ENCODE data around the gene ADIPOQ. TPM values are rescaled to one million over a fixed set of nuclear protein-coding genes. Genes with fewer than 3 reads are reported as not detected.

The ADIPOQ gene
- total and polyA plus RNA-seq, 4 experiments from 2014 or later, result not detected

- POLR2A ChIA-PET (ENCODE audit: partially characterized antibody), result interaction anchor here (0.6 to 5.0 kb wide), 11 partner anchors 20 to 256 kb away, joined by 3 to 71 read pairs (median 4); partner anchors contain the start of genes DNAJB11, EIF4A2, RFC4 and ST6GAL1
These were observed 16.0 kb upstream of the ADIPOQ start for GRCh38 chr3:186826410-186826975.

DNA sequence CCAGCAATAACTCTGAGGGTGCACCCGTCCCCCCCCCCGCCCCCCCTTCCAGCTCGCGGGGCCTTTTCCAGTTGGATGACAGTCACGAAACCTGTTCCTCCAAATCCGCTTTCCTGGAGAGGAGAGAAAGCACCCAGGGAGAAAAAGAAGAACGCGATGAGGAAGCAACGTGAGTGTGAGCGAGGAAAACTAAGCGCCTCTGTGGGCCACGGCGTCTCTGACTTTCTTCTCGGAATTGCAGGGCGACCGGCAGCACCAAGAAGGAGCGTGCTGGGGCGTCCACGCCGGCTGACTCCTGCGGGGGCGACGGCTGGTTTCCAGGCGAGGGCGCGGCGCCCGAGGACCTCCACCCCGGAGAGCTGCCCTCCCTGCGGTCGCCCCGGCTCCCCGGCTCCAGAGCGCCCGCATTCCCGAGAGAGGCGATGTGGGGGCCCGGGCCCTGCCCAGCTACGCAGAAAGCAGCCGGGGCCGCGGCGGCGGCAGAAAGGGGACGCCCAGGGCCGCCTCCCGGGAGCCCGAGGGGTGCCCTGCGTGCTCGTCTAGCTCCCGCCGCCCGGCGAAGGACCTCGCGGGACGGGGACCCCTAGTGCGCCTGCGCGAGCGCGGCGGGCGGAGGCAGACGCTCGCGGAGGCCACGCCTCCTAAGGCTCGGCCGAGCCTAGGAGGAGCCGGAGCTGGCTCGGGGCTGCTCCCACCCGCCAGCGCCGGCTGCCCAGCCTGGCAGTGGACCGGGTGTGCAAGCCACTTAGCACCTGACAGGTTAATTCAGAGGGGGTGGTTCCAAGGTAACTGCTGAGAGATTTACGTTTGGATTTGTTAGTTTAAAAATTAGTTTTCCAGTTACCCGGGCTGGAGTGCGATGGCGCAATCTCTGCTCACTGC is 15.3 kb upstream of the ADIPOQ start:
- Histone ChIP-seq H3K4me3 (ENCODE audit: low read length in 2 of 2) (peak overlapping the region in 1 of 2 donors; percentile 65), H3K9me3 (ENCODE audit: control insufficient read depth in 1 of 2, low read length in 2 of 2) (no peaks in the 10 kb centered on the region), H3K4me1 (ENCODE audit: insufficient read depth, low read length) (peaks cover 25% of the 10 kb centered on the region), H3K27ac (ENCODE audit: low read depth, low read length) (peak overlapping the region; percentile 47), H3K36me3 (ENCODE audit: insufficient read depth, low read length) (no peaks in the 10 kb centered on the region), H3K27me3 (ENCODE audit: insufficient read depth, low read length) (peaks cover 21% of the 10 kb centered on the region)
- Mint-ChIP-seq H3K4me3 (peak overlapping the region; percentile 65 to 93 (median 78)), H3K36me3 (no peaks in the 10 kb centered on the region), H3K27me3 (peaks cover 30 to 38% of the 10 kb centered on the region in 2 donors), H3K27ac (peak overlapping the region in 2 of 7 donors; percentile 18 to 28), H3K9me3 (peaks cover 0 to 3% (median 0%) of the 10 kb centered on the region in 8 donors), H3K4me1 (peaks cover 5 to 16% (median 12%) of the 10 kb centered on the region in 4 donors)
- CTCF ChIA-PET (ENCODE audit: partially characterized antibody), result interaction anchor here (0.8 to 2.2 kb wide), 8 partner anchors 22 to 884 kb away, joined by 4 to 17 read pairs (median 8); partner anchors contain the start of genes EIF4A2, RPL39L and ST6GAL1
- DNase-seq, result peak; percentile 81 to 89 (median 87)
- intact Hi-C loops (cut with micrococcal nuclease), result loop anchor here (1.0 to 5.0 kb wide), 4 partner anchors 21 to 570 kb away; partner anchors contain the start of genes EIF4A2, RFC4 and RPL39L
- POLR2A ChIA-PET (ENCODE audit: partially characterized antibody), result interaction anchor here (0.6 to 5.0 kb wide), 15 partner anchors 20 to 308 kb away, joined by 3 to 71 read pairs (median 4); partner anchors contain the start of genes DNAJB11, EIF4A2, RFC4 and ST6GAL1

More at GRCh38 chr3:186826410-186826975, 16.0 kb upstream of the ADIPOQ start:
- H3K9me3 Mint-ChIP-seq, result peaks cover 0 to 3% (median 0%) of the 10 kb centered on the region in 8 donors
- H3K27ac Mint-ChIP-seq, result peak overlapping the region in 2 of 7 donors; percentile 28 to 31
- intact Hi-C loops (cut with micrococcal nuclease), result loop anchor here (5.0 kb wide), 2 partner anchors 311 to 569 kb away; partner anchors contain the start of gene RPL39L
- Histone ChIP-seq H3K27ac (ENCODE audit: low read depth, low read length) (no peak overlapping the region), H3K9me3 (ENCODE audit: control insufficient read depth in 1 of 2, low read length in 2 of 2) (no peaks in the 10 kb centered on the region), H3K4me1 (ENCODE audit: insufficient read depth, low read length) (peaks cover 25% of the 10 kb centered on the region), H3K4me3 (ENCODE audit: low read length in 2 of 2) (peak overlapping the region in 1 of 2 donors; percentile 11), H3K36me3 (ENCODE audit: insufficient read depth, low read length) (no peaks in the 10 kb centered on the region), H3K27me3 (ENCODE audit: insufficient read depth, low read length) (peaks cover 21% of the 10 kb centered on the region)
- no peaks in the 10 kb centered on the region for H3K36me3 Mint-ChIP-seq
- peaks cover 5 to 16% (median 12%) of the 10 kb centered on the region in 4 donors for H3K4me1 Mint-ChIP-seq
- DNase-seq, result peak in 1 of 5 donors; percentile 43
- CTCF ChIA-PET (ENCODE audit: partially characterized antibody), result interaction anchor here (2.1 to 9.8 kb wide), 3 partner anchors 105 to 213 kb away, joined by 8 to 278 read pairs (median 17); partner anchors contain the start of genes AHSG and ST6GAL1
- peaks cover 26 to 31% of the 10 kb centered on the region in 2 donors for H3K27me3 Mint-ChIP-seq
- peak overlapping the region; percentile 44 to 93 (median 72) for H3K4me3 Mint-ChIP-seq

DNA sequence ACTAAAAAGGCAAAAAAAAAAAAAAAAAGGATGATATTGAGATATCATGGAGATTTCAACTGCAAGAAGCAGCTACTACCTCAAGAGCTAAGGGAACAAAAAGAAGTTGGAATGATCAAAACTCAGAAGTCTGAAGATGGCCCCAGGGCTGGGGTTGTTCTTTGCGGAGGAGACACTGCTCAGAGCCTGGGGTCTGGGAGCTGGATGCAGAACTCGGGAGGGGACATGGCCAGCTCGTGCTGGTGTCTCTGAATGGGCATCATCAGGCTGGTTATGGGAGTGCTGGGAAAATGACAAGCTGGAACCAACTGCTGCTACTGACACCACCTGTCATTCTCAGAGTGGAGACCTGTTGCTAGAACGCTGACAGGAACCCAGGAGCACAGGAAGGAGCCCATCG is 14.2 kb upstream of the ADIPOQ start:
- peaks cover 30 to 39% of the 10 kb centered on the region in 2 donors for H3K27me3 Mint-ChIP-seq
- H3K36me3 Mint-ChIP-seq, result no peaks in the 10 kb centered on the region
- ChIA-PET POLR2A (ENCODE audit: partially characterized antibody) (interaction anchor here (1.0 to 5.0 kb wide), 6 partner anchors 22 to 268 kb away, joined by 3 to 71 read pairs (median 8); partner anchors contain the start of genes EIF4A2, RFC4 and ST6GAL1), CTCF (ENCODE audit: partially characterized antibody) (interaction anchor here (1.4 to 2.2 kb wide), 5 partner anchors 103 to 885 kb away, joined by 8 to 17 read pairs (median 11); partner anchors contain the start of gene ST6GAL1)
- no peak for DNase-seq
- H3K27me3 ChIP-seq (ENCODE audit: insufficient read depth, low read length), result peaks cover 28% of the 10 kb centered on the region
- H3K27ac ChIP-seq (ENCODE audit: low read depth, low read length), result no peak overlapping the region
- H3K4me3 Mint-ChIP-seq, result peak overlapping the region in 6 of 8 donors; percentile 15 to 65 (median 30)
- no peak overlapping the region for H3K4me3 ChIP-seq (ENCODE audit: low read length in 2 of 2)
- H3K36me3 ChIP-seq (ENCODE audit: insufficient read depth, low read length), result no peaks in the 10 kb centered on the region
- intact Hi-C loops (cut with micrococcal nuclease), result loop anchor here (5.0 kb wide), 2 partner anchors 309 to 571 kb away; partner anchors contain the start of gene RPL39L
- peaks cover 25% of the 10 kb centered on the region for H3K4me1 ChIP-seq (ENCODE audit: insufficient read depth, low read length)
- H3K4me1 Mint-ChIP-seq, result peaks cover 5 to 16% (median 12%) of the 10 kb centered on the region in 4 donors
- H3K27ac Mint-ChIP-seq, result peak overlapping the region in 2 of 7 donors; percentile 59 to 61
- peaks cover 0 to 3% (median 0%) of the 10 kb centered on the region in 8 donors for H3K9me3 Mint-ChIP-seq
- no peaks in the 10 kb centered on the region for H3K9me3 ChIP-seq (ENCODE audit: control insufficient read depth in 1 of 2, low read length in 2 of 2)

GRCh38 chr3:186831798-186832197 is 10.7 kb upstream of the ADIPOQ start:
- no peak overlapping the region for H3K4me3 Mint-ChIP-seq
- peaks cover 11% of the 10 kb centered on the region for H3K4me1 ChIP-seq (ENCODE audit: insufficient read depth, low read length)
- no peaks in the 10 kb centered on the region for H3K36me3 Mint-ChIP-seq
- peaks cover 28% of the 10 kb centered on the region for H3K27me3 ChIP-seq (ENCODE audit: insufficient read depth, low read length)
- no peak for DNase-seq
- peaks cover 29 to 32% of the 10 kb centered on the region in 2 donors for H3K27me3 Mint-ChIP-seq
- no peaks in the 10 kb centered on the region for H3K9me3 ChIP-seq (ENCODE audit: control insufficient read depth in 1 of 2, low read length in 2 of 2)
- ChIA-PET POLR2A (ENCODE audit: partially characterized antibody) (no interaction called here), CTCF (ENCODE audit: partially characterized antibody) (interaction anchor here (0.9 kb wide), 1 partner anchor 10 kb away, joined by 3 read pairs; no protein-coding TSS in a partner anchor)
- no peak overlapping the region for H3K4me3 ChIP-seq (ENCODE audit: low read length in 2 of 2)
- H3K27ac ChIP-seq (ENCODE audit: low read depth, low read length), result no peak overlapping the region
- intact Hi-C loops (cut with micrococcal nuclease), result no loop called here
- H3K9me3 Mint-ChIP-seq, result peaks cover 0 to 6% (median 0%) of the 10 kb centered on the region in 8 donors
- no peak overlapping the region for H3K27ac Mint-ChIP-seq
- H3K4me1 Mint-ChIP-seq, result peaks cover 0 to 4% (median 0%) of the 10 kb centered on the region in 4 donors
- no peaks in the 10 kb centered on the region for H3K36me3 ChIP-seq (ENCODE audit: insufficient read depth, low read length)

DNA sequence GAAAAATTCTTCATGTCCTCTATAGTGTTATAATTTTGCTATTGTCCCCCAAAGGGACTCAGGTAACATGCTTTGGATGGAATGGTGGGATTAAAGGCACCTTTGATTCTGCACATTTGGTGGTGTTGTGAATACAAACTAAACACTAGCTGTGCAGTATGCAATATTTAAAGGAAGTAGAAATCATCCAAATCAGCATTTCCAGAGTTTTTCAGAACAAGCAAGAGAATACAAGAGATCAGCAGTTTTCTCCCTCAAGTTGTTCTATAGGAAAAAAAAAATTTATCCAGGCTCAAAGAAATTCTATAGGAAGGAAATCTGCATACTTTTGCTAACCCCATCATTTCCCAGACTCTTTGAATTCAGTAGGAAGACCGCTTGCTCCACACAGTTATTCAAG is 10.2 kb upstream of the ADIPOQ start:
- Mint-ChIP-seq H3K4me1 (peaks cover 0 to 4% (median 0%) of the 10 kb centered on the region in 4 donors), H3K4me3 (no peak overlapping the region), H3K27me3 (peaks cover 29 to 32% of the 10 kb centered on the region in 2 donors), H3K27ac (no peak overlapping the region), H3K9me3 (peaks cover 0 to 6% (median 0%) of the 10 kb centered on the region in 8 donors), H3K36me3 (no peaks in the 10 kb centered on the region)
- no peak overlapping the region for H3K4me3 ChIP-seq (ENCODE audit: low read length in 2 of 2)
- POLR2A ChIA-PET (ENCODE audit: partially characterized antibody), result no interaction called here
- no peak overlapping the region for H3K27ac ChIP-seq (ENCODE audit: low read depth, low read length)
- no peak for DNase-seq
- peaks cover 11% of the 10 kb centered on the region for H3K4me1 ChIP-seq (ENCODE audit: insufficient read depth, low read length)
- intact Hi-C loops (cut with micrococcal nuclease), result no loop called here
- H3K36me3 ChIP-seq (ENCODE audit: insufficient read depth, low read length), result no peaks in the 10 kb centered on the region
- peaks cover 28% of the 10 kb centered on the region for H3K27me3 ChIP-seq (ENCODE audit: insufficient read depth, low read length)
- CTCF ChIA-PET (ENCODE audit: partially characterized antibody), result interaction anchor here (0.9 kb wide), 1 partner anchor 11 kb away, joined by 3 read pairs; no protein-coding TSS in a partner anchor
- no peaks in the 10 kb centered on the region for H3K9me3 ChIP-seq (ENCODE audit: control insufficient read depth in 1 of 2, low read length in 2 of 2)

GRCh38 chr3:186839874-186840641 is 2.5 kb upstream of the ADIPOQ start:
- no peak overlapping the region for H3K27ac Mint-ChIP-seq
- ChIA-PET CTCF (ENCODE audit: partially characterized antibody) (no interaction called here), POLR2A (ENCODE audit: partially characterized antibody) (no interaction called here)
- peaks cover 0 to 2% (median 0%) of the 10 kb centered on the region in 8 donors for H3K9me3 Mint-ChIP-seq
- H3K4me3 ChIP-seq (ENCODE audit: low read length in 2 of 2), result no peak overlapping the region
- no peaks in the 10 kb centered on the region for H3K36me3 ChIP-seq (ENCODE audit: insufficient read depth, low read length)
- H3K27me3 ChIP-seq (ENCODE audit: insufficient read depth, low read length), result no peaks in the 10 kb centered on the region
- H3K36me3 Mint-ChIP-seq, result no peaks in the 10 kb centered on the region
- no peaks in the 10 kb centered on the region for H3K4me1 ChIP-seq (ENCODE audit: insufficient read depth, low read length)
- H3K4me3 Mint-ChIP-seq, result no peak overlapping the region
- no peak for DNase-seq
- intact Hi-C loops (cut with micrococcal nuclease), result no loop called here
- no peak overlapping the region for H3K27ac ChIP-seq (ENCODE audit: low read depth, low read length)
- H3K4me1 Mint-ChIP-seq, result no peaks in the 10 kb centered on the region
- H3K27me3 Mint-ChIP-seq, result peaks cover 3 to 5% of the 10 kb centered on the region in 2 donors
- no peaks in the 10 kb centered on the region for H3K9me3 ChIP-seq (ENCODE audit: control insufficient read depth in 1 of 2, low read length in 2 of 2)
